Ishikawa (cell line): ENCODE measurements around the gene ARPC1A.
A peak's percentile ranks its signal among the peaks of the same experiment; 100 is the strongest.

Experiments
- CEBPB ChIP-seq: IDR thresholded peaks from 2 replicates; pipeline ENCODE4 v1.6.1; 2012
- CREB1 ChIP-seq: IDR thresholded peaks from 2 replicates; pipeline ENCODE4 v1.6.1; 2012; ENCODE audit warnings: low read depth
- EGR1 ChIP-seq: IDR thresholded peaks from 2 replicates; pipeline ENCODE4 v1.6.1; 2012
- EP300 ChIP-seq: IDR thresholded peaks from 2 replicates; pipeline ENCODE4 v1.6.1; 2012; ENCODE audit warnings: borderline replicate concordance
- FOXM1 ChIP-seq: IDR thresholded peaks from 2 replicates; pipeline ENCODE4 v1.6.1; 2012; ENCODE audit warnings: low read depth, borderline replicate concordance
- MAX ChIP-seq: IDR thresholded peaks from 2 replicates; pipeline ENCODE4 v1.6.1; 2012
- NFIC ChIP-seq: IDR thresholded peaks from 2 replicates; pipeline ENCODE4 v1.6.1; 2012
- RAD21 ChIP-seq: IDR thresholded peaks from 2 replicates; pipeline ENCODE4 v1.6.1; 2012; ENCODE audit warnings: low read depth
- REST ChIP-seq: IDR thresholded peaks from 2 replicates; pipeline ENCODE4 v1.6.1; 2012; ENCODE audit warnings: low read depth, mild to moderate bottlenecking
- TAF1 ChIP-seq: IDR thresholded peaks from 2 replicates; pipeline ENCODE4 v1.6.1; 2012; ENCODE audit warnings: low read depth, mild to moderate bottlenecking
- TCF12 ChIP-seq: IDR thresholded peaks from 2 replicates; pipeline ENCODE4 v1.6.1; 2012; ENCODE audit warnings: low read depth
- TEAD4 ChIP-seq: IDR thresholded peaks from 2 replicates; pipeline ENCODE4 v1.6.1; 2012
- USF1 ChIP-seq: IDR thresholded peaks from 2 replicates; pipeline ENCODE4 v1.6.1; 2012
- YY1 ChIP-seq: IDR thresholded peaks from 2 replicates; pipeline ENCODE4 v1.6.1; 2012; ENCODE audit warnings: low read depth
- ZBTB7A ChIP-seq: IDR thresholded peaks from 2 replicates; pipeline ENCODE4 v1.6.1; 2012; ENCODE audit warnings: low read depth

The ARPC1A gene

DNA sequence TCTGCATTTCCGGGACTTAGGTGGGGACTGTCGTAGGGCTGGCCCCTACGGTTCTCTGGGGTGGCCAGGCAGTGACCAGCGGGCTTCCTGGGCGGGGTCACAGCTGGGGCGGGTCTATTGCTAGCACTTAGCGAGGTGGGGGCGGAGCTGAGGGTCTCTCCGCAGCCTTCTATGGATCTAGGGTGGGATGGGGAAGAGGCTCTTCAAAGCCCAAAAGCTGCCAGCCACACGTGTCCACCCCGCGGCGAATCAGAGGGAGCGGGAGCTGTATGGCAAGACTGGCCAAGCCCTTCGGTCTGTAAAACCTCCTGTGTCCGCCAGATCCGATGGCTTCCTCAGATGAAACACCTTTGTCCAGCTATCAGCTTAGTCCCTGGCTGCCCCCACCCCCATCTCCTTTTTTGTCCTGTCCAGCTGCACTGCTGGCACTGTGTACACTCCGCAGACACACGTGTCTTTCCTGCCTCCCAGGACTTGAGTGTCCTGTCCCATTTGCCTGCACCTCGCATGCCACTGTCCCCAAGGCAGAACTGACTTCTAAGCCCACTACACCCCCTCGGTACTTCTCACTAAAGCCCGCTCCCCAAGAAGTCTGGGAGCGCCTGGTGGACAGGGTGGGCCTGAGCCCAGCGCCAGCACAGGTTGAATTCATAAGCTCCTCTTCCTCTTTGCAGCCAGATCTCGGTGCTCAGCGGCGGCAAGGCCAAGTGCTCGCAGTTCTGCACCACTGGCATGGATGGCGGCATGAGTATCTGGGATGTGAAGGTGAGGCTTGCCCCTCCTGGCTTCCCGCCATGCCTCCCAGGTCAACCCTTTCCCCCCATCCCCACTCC lies 67.9 kb downstream of the ARPC1A start:
- TF ChIP-seq EGR1 (no peak), ZBTB7A (no peak), CREB1 (no peak), EP300 (no peak), USF1 (peak; percentile 39; the same call in 1 of the 2 replicates), MAX (no peak), TCF12 (no peak), FOXM1 (no peak)

GRCh38 chr7:99394188-99394502 lies 68.4 kb downstream of the ARPC1A start:
- TF ChIP-seq EP300: no peak
- no peak for TF ChIP-seq TCF12
- no peak for TF ChIP-seq EGR1
- TF ChIP-seq ZBTB7A: no peak
- no peak for TF ChIP-seq CREB1
- no peak for TF ChIP-seq YY1
- no peak for TF ChIP-seq REST
- no peak for TF ChIP-seq NFIC
- no peak for TF ChIP-seq FOXM1
- no peak for TF ChIP-seq CEBPB
- no peak for TF ChIP-seq MAX
- no peak for TF ChIP-seq RAD21
- no peak for TF ChIP-seq TEAD4
- no peak for TF ChIP-seq USF1
- no peak for TF ChIP-seq TAF1

DNA sequence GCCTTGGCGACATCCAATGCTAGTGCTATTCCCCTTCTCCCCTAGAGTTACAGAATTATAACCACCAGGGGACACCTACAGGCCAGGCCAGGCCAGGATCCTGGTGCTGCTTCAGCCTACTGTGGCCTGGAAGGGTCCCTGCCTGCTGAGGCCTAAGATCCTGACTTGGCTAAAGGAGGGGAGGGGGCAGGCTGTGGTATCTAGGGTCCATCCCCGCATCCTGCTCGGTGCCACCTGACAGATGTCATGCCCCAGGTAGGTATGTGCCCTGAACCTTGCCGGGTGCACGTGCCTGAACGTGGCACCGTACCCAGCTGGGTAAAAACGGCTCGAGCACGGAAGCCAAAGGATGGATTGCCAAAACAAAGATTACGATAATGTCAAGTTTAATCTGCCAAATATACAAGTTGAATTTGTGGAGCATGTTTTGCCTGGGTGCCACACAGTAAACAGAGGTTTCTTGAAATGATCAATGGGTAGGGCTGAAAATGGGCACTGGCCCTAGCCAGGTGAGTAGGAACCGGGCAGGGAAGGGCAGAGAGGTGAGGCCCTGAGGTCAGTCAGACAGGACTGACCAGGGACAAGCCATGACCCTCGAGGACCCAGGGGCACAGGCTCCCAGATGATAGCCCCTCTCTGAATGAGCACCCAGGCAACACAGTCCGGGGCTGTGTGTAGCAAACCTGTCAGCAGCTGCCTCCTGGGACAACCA lies 70.1 kb downstream of the ARPC1A start:
- TF ChIP-seq RAD21 (no peak), EGR1 (no peak), MAX (no peak), NFIC (no peak), CREB1 (no peak), EP300 (no peak), ZBTB7A (no peak), USF1 (no peak), FOXM1 (no peak), TEAD4 (no peak), TCF12 (no peak), YY1 (no peak)

DNA sequence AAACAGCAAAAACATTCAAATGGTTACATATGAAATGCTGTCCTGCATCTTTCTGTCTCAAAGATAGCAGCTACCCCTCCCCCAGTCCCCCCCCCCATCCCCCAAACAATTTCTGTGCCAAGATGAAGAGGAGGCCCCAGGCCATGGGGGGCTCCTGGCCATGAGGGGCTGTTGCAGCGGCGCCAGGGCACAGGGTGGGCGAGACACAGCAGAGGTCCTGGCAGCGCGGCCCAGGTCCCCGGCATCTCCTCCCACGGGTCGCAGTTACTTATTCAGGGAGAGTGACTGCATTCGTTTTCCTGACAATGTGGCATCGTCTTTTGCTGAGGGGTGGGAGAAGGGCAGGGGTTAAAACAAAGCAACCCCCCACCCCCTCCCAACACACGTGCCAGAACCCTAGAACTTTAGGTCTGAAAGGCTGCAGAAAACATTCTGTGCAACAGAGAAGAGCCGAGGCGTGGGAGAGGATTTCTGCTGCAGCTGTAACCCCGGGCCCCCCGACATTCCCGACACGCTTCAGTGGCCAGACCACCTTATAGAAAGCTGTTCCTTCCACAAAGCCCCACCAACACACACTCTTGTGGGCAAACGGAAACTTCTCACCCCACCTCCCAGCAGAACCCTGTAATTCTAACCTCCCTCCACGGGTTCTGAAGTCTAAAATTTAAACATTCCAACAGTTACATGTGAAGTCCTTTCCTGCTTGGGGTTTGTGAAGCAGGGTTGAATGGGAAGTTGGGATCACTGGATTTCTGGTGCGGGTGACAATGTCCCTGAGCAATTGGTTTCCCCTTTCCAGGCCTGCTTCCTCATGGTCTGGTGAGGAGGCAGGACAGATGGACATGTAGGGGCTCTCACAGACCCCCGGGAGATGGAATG lies 71.0 kb downstream of the ARPC1A start:
- no peak for TF ChIP-seq EP300
- TF ChIP-seq RAD21: no peak
- TF ChIP-seq YY1: no peak
- TF ChIP-seq USF1: no peak

- no peak for TF ChIP-seq EP300
- TF ChIP-seq FOXM1: no peak
- TF ChIP-seq TEAD4: no peak
- TF ChIP-seq TAF1: no peak
- TF ChIP-seq NFIC: no peak
- no peak for TF ChIP-seq REST
- TF ChIP-seq USF1: no peak
- TF ChIP-seq RAD21: no peak
- TF ChIP-seq TCF12: no peak
- no peak for TF ChIP-seq EGR1
- TF ChIP-seq MAX: no peak
- TF ChIP-seq ZBTB7A: no peak
Observed at GRCh38 chr7:99397297-99397983, 71.7 kb downstream of the ARPC1A start.
